DMS153 (cell line): ENCODE measurements around the gene TADA2A.
"Not testable (repeated sequence)": the region's sequence is repeated elsewhere in the genome, so short reads cannot be mapped to it uniquely, and the experiment has no call there.

Experiments
- DNase-seq: peaks from one replicate; lab custom pipeline; 2025; lab: John Stamatoyannopoulos, UW

The TADA2A gene

DNA sequence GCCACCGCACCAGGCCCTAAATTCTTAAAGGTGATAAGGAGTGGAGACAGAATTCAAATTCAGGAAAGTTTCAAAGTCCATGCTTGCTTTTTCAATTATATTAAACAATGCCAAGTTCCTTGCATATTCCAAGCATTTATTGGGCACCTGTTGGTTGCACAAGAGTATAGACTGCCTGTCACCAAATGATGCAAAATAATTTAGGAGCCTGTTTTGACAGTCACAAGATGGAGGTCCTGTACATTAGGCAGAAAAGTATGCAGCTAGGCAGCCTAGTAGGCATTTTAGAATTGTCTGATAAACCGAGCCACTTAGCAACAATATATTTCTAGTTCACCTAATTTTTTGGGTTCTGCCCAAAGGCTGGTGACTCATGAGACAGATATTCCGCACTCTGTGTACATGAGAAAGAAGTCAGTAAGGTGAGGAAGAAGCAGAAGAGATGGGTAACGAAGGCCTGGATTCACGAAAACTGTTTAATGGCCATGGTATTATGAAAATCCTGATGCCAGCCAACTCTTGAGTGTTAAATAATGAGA, 7.4 kb upstream of the TADA2A start:
- DNase-seq: no peak

DNA sequence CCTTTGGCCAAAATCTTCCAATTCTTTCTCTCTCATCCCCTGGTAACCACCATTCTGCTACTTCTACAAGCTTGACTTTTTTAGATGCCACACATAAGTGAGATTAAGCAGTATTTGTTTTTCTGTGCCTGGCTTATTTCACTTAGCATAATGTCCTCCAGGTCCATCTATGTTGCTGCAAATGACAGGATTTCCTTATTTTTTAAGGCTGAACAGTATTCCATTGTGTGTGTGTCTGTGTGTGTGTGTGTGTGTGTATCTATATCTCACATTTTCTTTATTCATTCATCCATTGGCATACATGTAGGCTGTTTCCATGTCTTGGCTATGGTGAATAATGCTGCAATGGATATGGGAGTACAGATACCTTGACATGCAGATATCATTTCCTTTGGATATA, 6.2 kb upstream of the TADA2A start:
- DNase-seq: no peak

DNA sequence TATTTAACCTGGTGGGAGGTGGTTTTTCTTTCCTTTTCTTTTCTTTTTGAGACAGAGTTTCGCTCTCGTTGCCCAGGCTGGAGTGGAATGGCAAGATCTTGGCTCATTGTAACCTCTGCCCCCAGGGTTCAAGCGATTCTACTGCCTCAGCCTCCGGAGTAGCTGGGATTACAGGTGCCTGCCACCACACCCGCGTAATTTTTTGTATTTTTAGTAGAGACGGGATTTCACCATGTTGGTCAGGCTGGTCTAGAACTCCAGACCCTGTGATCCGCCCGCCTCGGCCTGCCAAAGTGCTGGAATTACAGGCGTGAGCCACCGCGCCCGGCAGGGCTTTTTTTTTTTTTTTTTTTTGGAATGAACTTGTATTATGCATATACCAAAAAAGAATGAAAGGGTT, 1.2 kb upstream of the TADA2A start:
- not testable (repeated sequence) for DNase-seq

- no peak for DNase-seq
Measured at GRCh38 chr17:37405955-37406634, 591 bp upstream of the TADA2A start.

- DNase-seq: not testable (repeated sequence)
Measured at GRCh38 chr17:37408145-37408479, 1.4 kb downstream of the TADA2A start.

GRCh38 chr17:37410357-37410756, 3.7 kb downstream of the TADA2A start:
- no peak for DNase-seq

DNA sequence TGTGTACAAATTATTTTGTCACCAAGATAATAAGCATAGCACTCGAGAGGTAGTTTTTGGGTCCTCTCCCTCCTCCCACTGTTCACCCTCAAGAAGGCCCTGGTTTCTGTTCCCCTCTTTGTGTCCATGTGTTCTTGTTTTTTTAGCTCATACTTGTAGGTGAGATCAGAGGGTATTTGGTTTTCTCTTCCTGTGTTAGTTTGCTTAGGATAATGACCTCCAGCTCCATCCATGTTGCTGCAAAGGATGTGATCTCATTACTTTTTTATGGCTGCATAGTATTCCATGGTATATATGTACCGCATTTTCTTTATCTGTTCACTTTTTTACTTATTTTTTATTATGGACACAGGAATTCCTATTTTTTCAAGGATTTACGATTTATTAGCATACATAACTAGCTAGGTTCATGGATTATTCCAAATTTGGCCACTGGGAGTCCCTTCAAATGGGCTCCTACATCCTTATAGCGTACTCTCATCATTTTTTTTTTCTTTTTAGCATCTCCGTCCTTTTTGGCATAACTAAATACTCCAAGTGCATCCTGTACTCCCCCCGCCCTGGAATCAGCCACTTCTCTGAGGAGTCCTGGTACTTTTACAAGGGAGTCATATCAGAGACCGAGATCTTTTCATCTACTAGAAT, 7.3 kb downstream of the TADA2A start:
- no peak for DNase-seq

DNA sequence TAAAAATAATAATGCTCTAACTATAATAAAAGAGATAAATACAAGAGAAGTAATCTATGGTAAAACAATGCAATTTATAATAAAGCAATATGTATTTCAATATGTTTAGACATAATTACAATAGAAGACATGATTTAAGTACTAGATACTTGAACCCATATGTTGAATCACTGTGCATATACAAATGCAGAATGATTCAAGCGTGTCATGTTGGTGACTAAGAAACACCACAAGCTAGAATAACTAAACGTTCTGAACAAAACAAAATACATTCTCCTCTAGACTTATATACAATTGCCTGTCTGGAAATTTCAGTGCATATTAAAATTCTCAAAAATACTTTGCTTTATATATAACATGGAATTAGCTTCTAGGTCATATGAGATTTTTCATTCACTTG, 11.2 kb downstream of the TADA2A start:
- DNase-seq: no peak

DNA sequence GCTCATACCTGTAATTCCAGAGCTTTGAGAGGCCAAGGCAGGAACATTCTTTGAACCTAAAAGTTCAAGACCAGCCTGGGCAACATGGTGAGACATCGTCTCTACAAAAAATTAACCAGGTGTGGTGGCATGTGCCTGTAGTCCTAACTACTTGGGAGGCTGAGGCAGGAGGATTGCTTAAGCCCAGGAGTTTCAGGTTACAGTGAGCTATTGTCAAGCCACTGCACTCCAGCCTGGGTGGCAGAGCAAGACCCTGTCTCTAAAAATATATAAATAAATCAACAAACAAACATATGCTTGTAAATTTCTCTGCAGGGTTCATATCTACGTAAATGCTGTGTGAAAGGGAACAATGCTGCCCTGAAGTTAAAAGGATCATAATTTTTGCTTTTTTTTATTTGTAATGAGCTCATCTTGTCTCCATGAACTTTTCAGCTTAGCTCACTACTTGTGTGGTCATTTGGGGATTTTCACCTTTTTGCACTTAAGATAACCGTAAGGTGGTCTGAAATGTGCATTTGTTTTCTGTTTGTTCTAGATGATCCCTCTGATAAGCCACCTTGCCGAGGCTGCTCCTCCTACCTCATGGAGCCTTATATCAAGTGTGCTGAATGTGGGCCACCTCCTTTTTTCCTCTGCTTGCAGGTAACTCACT, 16.4 kb downstream of the TADA2A start:
- no peak for DNase-seq

GRCh38 chr17:37425268-37425667, 18.6 kb downstream of the TADA2A start:
- no peak for DNase-seq

DNA sequence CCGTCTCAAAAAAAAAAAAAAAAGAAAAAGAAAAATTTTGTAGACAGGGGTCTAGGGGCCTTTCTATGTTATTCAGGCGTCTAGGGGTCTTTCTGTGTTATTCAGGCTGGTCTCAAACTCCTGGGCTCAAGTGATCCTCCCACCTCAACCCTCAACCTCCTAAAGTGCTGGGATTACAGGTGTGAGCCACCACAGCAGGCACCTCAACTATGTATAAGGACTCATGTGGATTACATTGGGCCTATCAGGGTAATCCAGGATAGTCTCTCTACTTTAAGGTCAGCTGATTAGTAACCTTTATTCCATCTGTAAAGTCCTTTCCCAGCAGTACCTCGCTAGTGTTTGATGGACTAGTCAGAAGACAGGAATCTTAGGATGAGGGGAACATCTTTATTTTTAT, 22.4 kb downstream of the TADA2A start:
- DNase-seq: no peak

- no peak for DNase-seq
Measured at GRCh38 chr17:37429453-37429852, 22.8 kb downstream of the TADA2A start.

- DNase-seq: no peak
Measured at GRCh38 chr17:37430051-37430627, 23.5 kb downstream of the TADA2A start.

DNA sequence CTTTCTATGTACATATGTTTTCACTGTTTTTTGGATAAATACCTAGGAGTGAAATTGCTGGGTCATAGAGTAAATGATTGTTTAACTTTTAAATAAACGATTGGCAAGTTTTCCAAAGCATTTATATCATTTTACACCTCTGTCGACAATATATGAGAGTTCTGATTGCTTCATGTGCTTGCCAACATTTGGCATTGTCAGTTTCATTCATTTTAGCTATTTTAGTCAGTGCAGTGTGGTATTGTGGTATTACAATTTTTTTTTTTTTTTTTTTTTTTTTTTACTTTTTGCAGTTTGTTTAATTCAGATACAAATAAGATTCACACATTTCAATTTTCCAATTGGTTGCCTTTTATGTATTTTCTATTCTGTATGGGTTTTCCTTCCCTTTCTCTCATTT, 26.0 kb downstream of the TADA2A start:
- DNase-seq: no peak

DNA sequence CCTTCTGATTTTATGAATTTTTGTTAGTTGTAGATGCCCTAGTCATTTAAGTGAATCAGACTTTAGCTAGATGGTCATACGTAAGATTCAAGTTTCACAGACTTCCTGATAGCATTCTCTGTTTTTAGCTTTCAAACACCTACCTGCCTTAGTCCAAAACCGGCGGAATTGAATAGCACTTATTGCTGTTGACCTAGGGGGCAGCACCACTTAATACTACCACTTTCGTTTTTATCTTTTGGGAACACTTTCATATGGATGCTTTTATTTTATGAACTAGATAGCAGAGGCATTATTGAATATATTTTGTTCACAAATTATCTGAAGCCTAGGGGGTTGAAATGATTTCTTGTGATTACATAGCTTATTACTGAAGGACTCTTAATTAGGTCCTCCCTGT, 31.5 kb downstream of the TADA2A start:
- no peak for DNase-seq

- no peak for DNase-seq
Measured at GRCh38 chr17:37440424-37440823, 33.7 kb downstream of the TADA2A start.

GRCh38 chr17:37441369-37442014, 34.8 kb downstream of the TADA2A start:
- not testable (repeated sequence) for DNase-seq

DNA sequence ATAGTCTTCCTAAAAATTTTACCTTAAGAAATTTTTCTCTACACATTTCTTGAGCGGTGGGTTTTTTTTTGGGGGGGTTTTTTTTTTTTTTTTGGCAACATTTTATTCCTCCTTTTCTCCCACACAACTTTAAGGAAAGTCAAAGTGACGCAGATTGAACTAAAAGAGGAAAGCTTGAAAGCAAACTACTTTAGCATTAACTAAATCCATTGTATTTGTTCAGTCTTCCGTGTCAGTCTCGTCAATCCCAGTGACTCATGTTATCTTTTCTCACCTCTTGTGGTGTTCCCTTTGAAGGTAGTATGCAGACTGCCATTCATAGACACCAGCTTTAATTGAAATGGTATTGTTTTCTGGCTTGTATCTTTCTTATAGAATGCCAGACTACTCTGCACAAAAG, 39.3 kb downstream of the TADA2A start:
- peak; percentile 1 for DNase-seq

DNA sequence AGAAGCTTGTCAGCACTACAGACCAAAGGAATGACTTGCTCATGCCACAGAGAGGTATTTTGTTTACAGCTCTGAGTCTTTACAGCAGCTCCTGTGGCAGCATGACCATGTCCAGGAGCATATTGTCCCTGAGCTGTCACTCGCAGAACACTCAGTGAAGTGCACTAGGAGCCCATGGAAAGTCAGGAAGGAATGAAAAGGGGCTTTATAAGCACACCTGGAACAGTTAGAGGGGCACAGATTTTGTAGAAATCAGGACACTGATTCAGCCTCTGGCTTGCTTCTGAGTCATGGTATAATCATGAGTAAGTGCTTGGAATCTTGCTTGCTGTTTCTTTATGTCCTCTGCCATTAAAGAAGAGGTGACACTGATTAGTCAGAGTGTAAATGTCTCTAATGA, 41.0 kb downstream of the TADA2A start:
- DNase-seq: no peak

DNA sequence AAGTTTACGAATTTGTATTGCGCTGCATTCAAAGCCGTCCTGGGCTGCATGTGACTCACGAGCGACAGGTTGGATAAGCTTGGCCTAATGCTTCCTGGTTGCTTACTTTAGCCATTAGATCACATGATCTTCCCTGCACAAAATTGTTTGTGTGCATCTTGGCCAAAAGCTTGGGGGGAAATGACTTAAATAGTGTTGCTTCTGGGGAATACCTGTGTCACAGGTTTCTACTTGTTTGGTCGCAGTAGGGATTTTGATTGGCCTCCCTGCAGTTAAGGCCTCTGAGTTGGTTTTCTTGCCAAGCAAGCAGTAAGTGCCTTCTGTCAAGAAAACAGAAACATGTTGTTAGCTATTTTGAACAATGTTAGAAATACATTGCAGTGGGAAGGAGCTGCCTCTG, 43.4 kb downstream of the TADA2A start:
- no peak for DNase-seq

DNA sequence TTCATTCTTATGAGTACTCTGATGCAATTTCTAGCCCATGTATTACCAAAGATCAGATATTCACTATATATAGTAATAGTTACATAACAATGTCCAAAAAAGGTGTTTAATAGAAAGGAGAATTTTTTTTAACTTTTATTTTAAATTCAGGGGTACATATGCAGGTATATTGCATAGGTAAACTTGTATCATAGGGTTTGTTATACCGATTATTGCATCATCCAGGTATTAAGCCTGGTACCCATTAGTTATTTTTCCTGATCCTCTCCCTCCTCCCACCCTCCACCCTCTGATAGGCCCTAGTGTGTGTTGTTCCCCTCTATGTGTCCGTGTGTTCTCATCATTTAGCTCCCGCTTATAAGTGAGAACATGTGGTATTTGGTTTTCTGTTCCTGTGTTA, 51.1 kb downstream of the TADA2A start:
- not testable (repeated sequence) for DNase-seq

GRCh38 chr17:37458805-37459204, 52.1 kb downstream of the TADA2A start:
- DNase-seq: no peak
